Activated CD4-positive, alpha-beta T cell treated with anti-CD3 and anti-CD28 coated beads for 36 hours (primary cell): ENCODE measurements around the gene RAD51B. TPM values are rescaled to one million over a fixed set of nuclear protein-coding genes. Genes with fewer than 3 reads are reported as not detected.

Experiments used
- ATAC-seq: fragments of 200-7000 bp; cut with Tn5 transposase; one replicate; pipeline ENCODE4 v1.10.0; 2021; ENCODE audit warnings: mild to moderate bottlenecking, moderate library complexity
- CTCF ChIA-PET: fragments of 350-600 bp; sonication (Branson Sonifier 250); formaldehyde crosslinking; loops from one replicate; lab custom pipeline; 2021; ENCODE audit warnings: antibody characterized with exemption; lab: Charles Lee
- POLR2A ChIA-PET: fragments of 350-600 bp; sonication (Branson Sonifier 250); formaldehyde crosslinking; loops from one replicate; lab custom pipeline; 2021; ENCODE audit warnings: antibody characterized with exemption, inconsistent platforms; lab: Charles Lee
- DNase-seq: peaks from one replicate; pipeline ENCODE4 v3.0.0-alpha.2; 2020
- H3K27ac Mint-ChIP-seq: one replicate; pipeline ENCODE4 v1.8.0; 2021; ENCODE audit warnings: mixed read lengths
- H3K27me3 Mint-ChIP-seq: one replicate; pipeline ENCODE4 v1.8.0; 2021; ENCODE audit warnings: mixed read lengths
- H3K36me3 Mint-ChIP-seq: one replicate; pipeline ENCODE4 v1.8.0; 2021; ENCODE audit warnings: low read depth, mixed read lengths
- H3K4me1 Mint-ChIP-seq: one replicate; pipeline ENCODE4 v1.8.0; 2021; ENCODE audit warnings: mixed read lengths
- H3K4me3 Mint-ChIP-seq: one replicate; pipeline ENCODE4 v1.8.0; 2021; ENCODE audit warnings: mild to moderate bottlenecking, moderate library complexity, mixed read lengths
- H3K9me3 Mint-ChIP-seq: one replicate; pipeline ENCODE4 v1.8.0; 2021; ENCODE audit warnings: low read depth, mixed read lengths
- intact Hi-C, 2 experiments: fragments of 100-400 bp; cut with DNase I in 1 of 2; cut with micrococcal nuclease in 1 of 2; formaldehyde crosslinking; loops; one replicate each; pipeline versions ENCODE4 v1.14.2 to v1.15.1; 2022 to 2024; cut with DNase I, micrococcal nuclease
- total RNA-seq, 2 experiments: library from RNA; stranded (reverse); gene quantifications; one replicate each; pipeline ENCODE4 v1.2.3, GENCODE V29; 2021

Gene RAD51B
- total RNA-seq, 2 experiments from 2014 or later = 26.4 to 39.9 TPM

DNA sequence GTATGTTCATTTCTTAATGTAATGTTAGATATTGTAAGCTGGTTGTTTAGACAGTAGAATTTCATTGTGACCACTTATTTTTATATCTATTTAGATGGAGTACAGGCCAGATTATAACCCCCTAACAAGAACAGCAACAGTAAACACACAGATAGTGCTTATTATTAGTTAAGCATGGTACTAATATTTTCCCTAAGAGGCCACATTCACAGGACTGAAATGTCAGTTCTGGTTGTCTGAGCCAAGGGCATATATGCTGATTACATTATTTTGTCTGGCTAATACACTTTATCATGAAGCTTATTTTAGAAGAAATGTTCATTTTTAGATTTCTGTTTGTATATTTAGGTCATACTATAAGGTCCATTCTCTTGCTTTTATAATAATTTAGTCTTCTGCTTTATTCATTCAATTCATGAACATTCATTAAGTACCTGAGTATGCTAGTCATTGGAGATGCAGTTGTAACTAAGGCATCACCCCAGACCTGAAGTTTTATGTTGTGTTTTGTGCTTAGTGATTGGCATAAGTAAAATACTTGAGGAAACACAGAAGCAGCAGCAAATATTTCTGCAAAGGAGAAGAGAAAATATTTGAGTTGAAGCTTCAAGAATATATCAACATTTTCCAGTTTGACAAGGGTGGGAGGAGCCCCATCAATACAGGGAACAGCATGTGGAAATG, 413.7 kb downstream of the RAD51B start:
- H3K9me3 Mint-ChIP-seq = peaks cover 1% of the 10 kb centered on the region
- POLR2A ChIA-PET = interaction anchor here (0.7 to 1.3 kb wide), 3 partner anchors 23 to 563 kb away, joined by 3 to 7 read pairs (median 3); no protein-coding TSS in a partner anchor
- peaks cover 2% of the 10 kb centered on the region for H3K36me3 Mint-ChIP-seq
- peaks cover 23% of the 10 kb centered on the region for H3K4me1 Mint-ChIP-seq
- ATAC-seq (no peak), DNase-seq (no peak)
- H3K27me3 Mint-ChIP-seq = no peaks in the 10 kb centered on the region
- intact Hi-C loops = loop anchor here (5.0 kb wide), 1 partner anchor 559 kb away; the partner anchor contains the start of gene ZFP36L1 (in 2 of the 2)
- CTCF ChIA-PET = interaction anchor here (0.7 to 1.6 kb wide), 6 partner anchors 9 to 453 kb away, joined by 3 to 7 read pairs (median 3); no protein-coding TSS in a partner anchor
- H3K27ac Mint-ChIP-seq = no peak overlapping the region
- no peak overlapping the region for H3K4me3 Mint-ChIP-seq

DNA sequence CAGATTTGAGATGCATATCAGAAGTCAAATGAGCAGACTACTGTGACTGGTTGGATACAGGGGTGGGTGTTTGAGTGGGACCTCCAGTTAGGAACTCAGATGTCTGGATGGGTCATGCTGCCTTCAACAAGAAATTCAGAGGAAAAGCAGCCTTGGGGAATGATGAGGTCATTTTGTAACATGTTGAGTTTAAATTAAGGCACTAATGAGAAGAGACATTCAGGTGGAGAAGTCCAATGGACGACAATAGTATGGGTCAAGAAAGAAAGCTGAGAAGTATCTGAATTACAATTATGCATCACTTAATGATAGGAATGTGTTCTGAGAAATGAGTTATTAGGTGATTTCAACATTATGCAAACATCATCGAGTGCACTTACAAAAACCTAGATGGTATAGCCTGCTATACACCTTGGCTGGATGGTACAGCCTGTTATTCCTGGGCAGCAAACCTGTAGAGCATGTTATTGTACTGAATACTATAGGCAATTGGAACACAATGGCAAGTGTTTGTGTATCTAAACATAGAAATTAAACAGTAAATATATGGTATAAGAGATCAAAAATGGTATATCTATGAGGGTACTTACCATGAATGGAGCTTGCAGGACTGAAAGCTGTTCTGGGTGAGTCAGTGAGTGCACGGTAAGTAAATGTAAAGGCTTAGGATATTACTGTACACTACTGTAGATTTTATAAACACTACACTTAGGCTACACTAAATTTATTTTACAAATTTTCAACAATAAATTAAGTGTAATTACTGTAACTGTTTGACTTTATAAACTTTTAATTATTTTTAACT, 414.7 kb downstream of the RAD51B start:
- ATAC-seq (no peak), DNase-seq (no peak)
- no peak overlapping the region for H3K4me3 Mint-ChIP-seq
- H3K9me3 Mint-ChIP-seq = peaks cover 1% of the 10 kb centered on the region
- H3K27ac Mint-ChIP-seq = no peak overlapping the region
- H3K4me1 Mint-ChIP-seq = peaks cover 16% of the 10 kb centered on the region
- POLR2A ChIA-PET = no interaction called here
- CTCF ChIA-PET = no interaction called here
- H3K27me3 Mint-ChIP-seq = no peaks in the 10 kb centered on the region
- peaks cover 2% of the 10 kb centered on the region for H3K36me3 Mint-ChIP-seq
- intact Hi-C loops = loop anchor here (5.0 kb wide), 1 partner anchor 558 kb away; the partner anchor contains the start of gene ZFP36L1 (in 2 of the 2)

DNA sequence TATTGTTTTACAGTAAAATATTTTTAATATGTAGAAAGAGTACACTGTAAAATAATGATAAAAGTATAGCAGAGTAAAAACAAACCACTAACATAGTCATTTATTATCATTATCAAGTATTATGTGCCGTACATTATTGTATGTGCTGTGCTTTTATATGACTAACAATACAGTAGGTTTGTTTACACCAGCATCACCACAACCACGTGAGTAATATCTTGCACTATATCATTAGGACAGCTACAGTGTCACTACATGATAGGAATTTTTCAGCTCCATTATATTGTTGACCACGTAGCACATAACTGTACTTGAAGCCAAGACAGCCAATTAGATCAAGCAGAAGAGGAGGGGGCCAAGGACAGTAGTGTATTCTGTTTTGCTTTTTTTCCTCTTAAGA, 415.4 kb downstream of the RAD51B start:
- Mint-ChIP-seq H3K4me1 (peaks cover 9% of the 10 kb centered on the region), H3K9me3 (peaks cover 1% of the 10 kb centered on the region), H3K36me3 (peaks cover 2% of the 10 kb centered on the region), H3K27me3 (no peaks in the 10 kb centered on the region), H3K4me3 (no peak overlapping the region), H3K27ac (no peak overlapping the region)
- intact Hi-C loops = no loop called here
- POLR2A ChIA-PET = no interaction called here
- CTCF ChIA-PET = interaction anchor here (0.6 kb wide), 1 partner anchor 114 kb away, joined by 4 read pairs; no protein-coding TSS in a partner anchor
- DNase-seq (no peak), ATAC-seq (no peak)

DNA sequence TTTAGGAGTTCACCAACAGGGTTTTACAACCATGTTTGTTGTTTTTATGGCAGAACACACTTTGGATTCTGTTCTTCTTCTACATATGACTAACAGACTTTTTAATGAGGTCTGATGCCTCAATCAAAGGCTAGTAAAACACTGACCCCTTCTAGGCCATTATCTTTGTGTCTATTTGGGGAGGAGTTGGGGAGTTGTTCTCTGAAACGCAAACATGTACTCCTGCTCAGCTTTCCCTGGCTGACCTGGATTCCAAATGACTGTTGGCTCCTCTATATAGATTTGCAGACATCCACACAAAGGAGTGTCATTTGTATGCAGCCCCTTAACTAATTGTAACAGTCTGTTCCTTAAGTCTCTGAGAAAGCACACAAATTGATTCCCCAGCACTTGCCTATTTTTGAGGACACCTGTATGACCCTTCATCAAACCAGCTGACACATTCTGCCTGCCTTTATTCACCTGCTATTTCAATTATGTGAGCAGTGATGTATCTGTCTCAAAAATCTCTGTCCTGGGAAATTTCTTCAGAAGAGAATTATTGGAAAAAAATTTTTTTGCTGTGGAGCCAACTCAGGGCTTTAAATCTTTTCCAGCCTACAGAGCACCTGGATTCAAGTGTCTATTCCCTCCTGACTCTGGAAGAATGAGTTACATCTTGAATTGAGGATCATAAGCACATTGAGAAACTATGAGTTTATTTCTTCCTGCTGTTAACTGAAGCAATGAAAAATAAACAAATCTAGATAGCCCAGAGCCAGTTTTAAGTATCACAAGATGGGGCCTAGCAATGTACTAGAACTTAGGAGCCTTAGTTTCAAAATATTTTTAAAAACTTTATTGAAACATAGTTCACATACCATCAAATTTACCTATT, 417.2 kb downstream of the RAD51B start:
- no peaks in the 10 kb centered on the region for H3K27me3 Mint-ChIP-seq
- DNase-seq = no peak
- ChIA-PET CTCF (no interaction called here), POLR2A (no interaction called here)
- ATAC-seq = no peak
- no peak overlapping the region for H3K4me3 Mint-ChIP-seq
- H3K9me3 Mint-ChIP-seq = peaks cover 1% of the 10 kb centered on the region
- intact Hi-C loops = no loop called here
- H3K36me3 Mint-ChIP-seq = peaks cover 2% of the 10 kb centered on the region
- no peak overlapping the region for H3K27ac Mint-ChIP-seq
- no peaks in the 10 kb centered on the region for H3K4me1 Mint-ChIP-seq

DNA sequence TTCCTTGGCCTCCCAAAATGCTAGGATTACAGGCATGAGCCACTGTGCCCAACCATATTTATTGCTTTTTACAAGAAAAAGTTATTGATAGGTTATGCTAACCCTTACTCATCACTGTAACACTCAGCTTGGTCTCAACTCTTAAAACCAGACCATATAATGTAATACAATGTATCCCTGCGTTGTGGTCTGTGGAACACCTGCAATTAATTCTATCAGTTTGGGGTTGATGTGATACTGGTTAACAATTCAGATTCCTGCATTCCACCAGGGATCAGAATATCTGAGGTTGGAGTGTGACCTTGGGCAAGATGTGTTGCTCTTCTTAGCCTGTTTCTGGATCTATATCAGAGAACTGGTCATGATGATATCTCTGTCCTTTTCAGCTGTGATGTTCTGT, 419.0 kb downstream of the RAD51B start:
- ChIA-PET POLR2A (no interaction called here), CTCF (interaction anchor here (0.6 kb wide), 1 partner anchor 10 kb away, joined by 3 read pairs; no protein-coding TSS in a partner anchor)
- Mint-ChIP-seq H3K27ac (no peak overlapping the region), H3K36me3 (peaks cover 2% of the 10 kb centered on the region), H3K27me3 (no peaks in the 10 kb centered on the region), H3K4me1 (no peaks in the 10 kb centered on the region), H3K9me3 (peaks cover 1% of the 10 kb centered on the region), H3K4me3 (no peak overlapping the region)
- DNase-seq (no peak), ATAC-seq (no peak)
- intact Hi-C loops = no loop called here

DNA sequence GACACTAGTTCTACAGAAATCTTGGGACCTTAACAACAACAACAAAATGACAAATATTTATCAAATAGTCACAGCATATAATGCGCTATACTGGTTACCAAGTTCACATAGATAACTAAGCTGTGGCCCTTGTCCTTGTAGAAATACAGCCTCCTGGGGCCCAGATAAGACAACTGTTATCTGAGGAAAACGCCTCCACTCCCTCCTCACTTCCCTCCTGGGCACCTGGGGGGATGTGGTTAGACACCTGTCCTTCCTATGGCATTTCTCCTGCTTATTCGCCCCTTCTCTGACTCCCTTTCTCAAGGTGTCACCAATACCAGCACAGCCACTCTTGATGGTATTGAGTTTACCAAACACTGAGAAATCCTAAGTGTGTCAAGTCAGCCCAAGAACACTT, 419.4 kb downstream of the RAD51B start:
- H3K27me3 Mint-ChIP-seq = no peaks in the 10 kb centered on the region
- ChIA-PET POLR2A (no interaction called here), CTCF (interaction anchor here (2.1 kb wide), 1 partner anchor 10 kb away, joined by 7 read pairs; no protein-coding TSS in a partner anchor)
- no peak for ATAC-seq
- peaks cover 2% of the 10 kb centered on the region for H3K36me3 Mint-ChIP-seq
- peaks cover 1% of the 10 kb centered on the region for H3K9me3 Mint-ChIP-seq
- DNase-seq = no peak
- intact Hi-C loops = no loop called here
- no peaks in the 10 kb centered on the region for H3K4me1 Mint-ChIP-seq
- no peak overlapping the region for H3K4me3 Mint-ChIP-seq
- H3K27ac Mint-ChIP-seq = no peak overlapping the region

DNA sequence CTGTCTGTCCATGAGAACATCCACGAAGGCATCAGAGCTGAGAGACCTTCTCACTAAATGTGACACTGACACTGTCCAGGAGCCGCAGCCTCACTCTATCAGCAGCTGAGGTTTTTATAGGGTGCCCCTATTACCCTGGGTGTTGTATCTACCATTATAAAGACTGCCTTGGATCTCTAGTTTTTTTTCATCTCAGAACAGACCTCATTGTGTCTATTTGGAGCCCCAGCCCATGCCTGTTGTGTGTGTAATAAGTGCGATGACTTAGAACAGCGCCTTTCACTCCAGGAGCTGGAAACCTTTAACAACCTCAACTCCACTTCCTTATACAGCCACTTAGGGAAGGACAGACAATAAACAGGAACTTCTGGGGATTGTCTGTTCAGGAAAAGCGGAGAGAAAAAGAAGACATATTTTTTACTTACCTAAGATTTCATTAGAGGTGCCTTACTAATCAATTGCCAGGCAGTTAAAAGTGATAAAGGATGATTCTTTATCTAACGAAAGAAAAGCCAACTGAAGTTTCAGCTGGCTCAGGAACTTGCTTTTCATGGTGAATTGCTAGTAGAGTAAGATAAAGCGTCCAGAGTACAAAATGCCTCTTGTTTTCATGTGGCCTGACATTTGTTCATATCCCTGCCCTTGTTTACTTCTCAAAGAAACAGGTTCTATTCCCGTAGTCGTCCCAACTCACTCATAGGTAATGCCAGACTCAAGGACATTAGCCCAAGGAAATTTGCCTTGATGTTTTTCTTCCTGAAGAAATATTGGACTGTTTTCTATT, 420.6 kb downstream of the RAD51B start:
- no peak overlapping the region for H3K27ac Mint-ChIP-seq
- no peak for DNase-seq
- peaks cover 1% of the 10 kb centered on the region for H3K9me3 Mint-ChIP-seq
- peaks cover 2% of the 10 kb centered on the region for H3K36me3 Mint-ChIP-seq
- POLR2A ChIA-PET = no interaction called here
- no peak overlapping the region for H3K4me3 Mint-ChIP-seq
- CTCF ChIA-PET = interaction anchor here (0.6 to 2.1 kb wide), 5 partner anchors 9 to 577 kb away, joined by 3 to 8 read pairs (median 6); no protein-coding TSS in a partner anchor
- intact Hi-C loops = no loop called here
- no peak for ATAC-seq
- H3K27me3 Mint-ChIP-seq = no peaks in the 10 kb centered on the region
- H3K4me1 Mint-ChIP-seq = no peaks in the 10 kb centered on the region

DNA sequence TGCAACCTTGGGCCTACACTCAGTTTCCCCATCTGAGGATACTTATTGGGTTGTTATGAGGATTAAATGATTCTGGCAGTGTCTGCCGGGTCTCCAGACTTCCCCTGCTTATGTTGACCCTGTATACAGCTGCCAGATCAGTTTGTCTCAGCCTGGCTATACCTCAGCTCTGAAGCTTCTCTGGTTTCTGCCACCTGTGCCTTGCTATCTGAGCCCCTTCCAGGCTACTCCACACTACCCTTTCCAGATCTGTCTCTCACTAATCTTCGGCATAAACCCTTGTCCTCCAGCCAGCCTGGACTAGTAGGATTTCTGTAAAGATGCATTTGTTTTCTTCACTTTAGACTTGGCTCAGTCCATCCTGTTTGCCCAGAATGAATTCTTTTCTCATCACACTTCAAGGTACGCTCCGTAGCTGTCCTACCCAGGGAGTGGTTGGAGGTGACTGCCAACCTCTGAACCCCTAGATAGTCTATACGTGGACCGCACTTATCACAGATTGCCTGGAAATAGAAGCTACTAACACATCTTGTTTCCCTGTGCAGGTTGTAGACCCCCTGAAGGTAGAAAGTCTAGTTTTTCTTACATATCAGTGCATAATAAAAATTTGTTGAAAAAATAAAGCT, 422.4 kb downstream of the RAD51B start:
- intact Hi-C loops = no loop called here

DNA sequence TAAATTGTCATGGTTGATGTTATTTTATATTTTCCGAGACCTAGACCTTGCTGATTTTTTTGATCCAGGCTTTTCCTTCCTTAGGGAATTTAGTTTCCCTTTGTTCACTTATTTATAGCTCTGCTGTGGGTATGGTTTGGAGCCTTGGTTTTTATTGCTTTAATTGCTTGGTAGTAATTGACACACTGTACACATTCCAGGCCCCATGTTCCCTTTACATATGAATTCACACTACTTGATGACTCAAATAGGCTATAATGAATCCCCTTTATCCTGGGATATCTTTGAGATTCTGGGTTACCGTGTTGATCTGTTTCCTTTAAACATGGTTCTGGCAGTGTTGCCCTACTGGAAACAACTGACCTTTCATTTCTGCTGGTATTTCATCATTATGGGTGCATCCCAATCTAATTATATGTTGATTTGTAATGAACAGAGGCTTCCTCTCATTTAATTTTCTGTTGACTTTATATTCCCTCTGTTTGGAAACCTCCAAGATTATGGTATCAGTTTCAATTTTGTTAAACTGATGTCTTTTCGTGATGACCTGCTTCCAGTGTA, 424.0 kb downstream of the RAD51B start:
- ATAC-seq (no peak), DNase-seq (no peak)
- POLR2A ChIA-PET = interaction anchor here (0.7 kb wide), 1 partner anchor 422 kb away, joined by 3 read pairs; no protein-coding TSS in a partner anchor
- H3K36me3 Mint-ChIP-seq = no peaks in the 10 kb centered on the region
- H3K27ac Mint-ChIP-seq = no peak overlapping the region
- no peak overlapping the region for H3K4me3 Mint-ChIP-seq
- peaks cover 12% of the 10 kb centered on the region for H3K4me1 Mint-ChIP-seq
- no peaks in the 10 kb centered on the region for H3K9me3 Mint-ChIP-seq
- CTCF ChIA-PET = interaction anchor here (0.6 to 1.6 kb wide), 4 partner anchors 10 to 574 kb away, joined by 3 to 4 read pairs (median 3); no protein-coding TSS in a partner anchor
- H3K27me3 Mint-ChIP-seq = no peaks in the 10 kb centered on the region
- intact Hi-C loops = no loop called here

More for the DNA sequence above, 422.4 kb downstream of the RAD51B start:
- H3K36me3 Mint-ChIP-seq = no peaks in the 10 kb centered on the region
- no peak overlapping the region for H3K4me3 Mint-ChIP-seq
- no peak overlapping the region for H3K27ac Mint-ChIP-seq
- ATAC-seq = no peak
- H3K4me1 Mint-ChIP-seq = no peaks in the 10 kb centered on the region
- DNase-seq = no peak
- POLR2A ChIA-PET = interaction anchor here (0.7 kb wide), 1 partner anchor 40 kb away, joined by 3 read pairs; no protein-coding TSS in a partner anchor
- CTCF ChIA-PET = interaction anchor here (0.6 to 1.1 kb wide), 4 partner anchors 9 to 546 kb away, joined by 3 to 7 read pairs (median 4); no protein-coding TSS in a partner anchor
- H3K27me3 Mint-ChIP-seq = no peaks in the 10 kb centered on the region
- no peaks in the 10 kb centered on the region for H3K9me3 Mint-ChIP-seq
